ENCODE measurements around the gene OR2B2.
A peak's percentile ranks its signal among the peaks of the same experiment; 100 is the strongest.
"Not testable (repeated sequence)": the region's sequence is repeated elsewhere in the genome, so short reads cannot be mapped to it uniquely, and the experiment has no call there.

OR2B2 gene

GRCh38 chr6:27901801-27902200 is 10.4 kb downstream of the OR2B2 start:
- in situ Hi-C loops (cut with HindIII; ENCODE audit: low sequenced_read_pairs) = no loop called here
- DNase-seq (ENCODE audit: low read depth) = no peak
- H3K4me3 ChIP-seq (ENCODE audit: low read depth, low read length) = no peak overlapping the region
- TF ChIP-seq, protein P1, sequence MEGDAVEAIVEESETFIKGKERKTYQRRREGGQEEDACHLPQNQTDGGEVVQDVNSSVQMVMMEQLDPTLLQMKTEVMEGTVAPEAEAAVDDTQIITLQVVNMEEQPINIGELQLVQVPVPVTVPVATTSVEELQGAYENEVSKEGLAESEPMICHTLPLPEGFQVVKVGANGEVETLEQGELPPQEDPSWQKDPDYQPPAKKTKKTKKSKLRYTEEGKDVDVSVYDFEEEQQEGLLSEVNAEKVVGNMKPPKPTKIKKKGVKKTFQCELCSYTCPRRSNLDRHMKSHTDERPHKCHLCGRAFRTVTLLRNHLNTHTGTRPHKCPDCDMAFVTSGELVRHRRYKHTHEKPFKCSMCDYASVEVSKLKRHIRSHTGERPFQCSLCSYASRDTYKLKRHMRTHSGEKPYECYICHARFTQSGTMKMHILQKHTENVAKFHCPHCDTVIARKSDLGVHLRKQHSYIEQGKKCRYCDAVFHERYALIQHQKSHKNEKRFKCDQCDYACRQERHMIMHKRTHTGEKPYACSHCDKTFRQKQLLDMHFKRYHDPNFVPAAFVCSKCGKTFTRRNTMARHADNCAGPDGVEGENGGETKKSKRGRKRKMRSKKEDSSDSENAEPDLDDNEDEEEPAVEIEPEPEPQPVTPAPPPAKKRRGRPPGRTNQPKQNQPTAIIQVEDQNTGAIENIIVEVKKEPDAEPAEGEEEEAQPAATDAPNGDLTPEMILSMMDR (IDR thresholded peaks at IDR 0.05; ENCODE audit: low read depth, low read length, missing control alignments) = no peak

GRCh38 chr6:27900197-27900596 is 12.0 kb downstream of the OR2B2 start:
- DNase-seq (ENCODE audit: low read depth) = not testable (repeated sequence)

DNA sequence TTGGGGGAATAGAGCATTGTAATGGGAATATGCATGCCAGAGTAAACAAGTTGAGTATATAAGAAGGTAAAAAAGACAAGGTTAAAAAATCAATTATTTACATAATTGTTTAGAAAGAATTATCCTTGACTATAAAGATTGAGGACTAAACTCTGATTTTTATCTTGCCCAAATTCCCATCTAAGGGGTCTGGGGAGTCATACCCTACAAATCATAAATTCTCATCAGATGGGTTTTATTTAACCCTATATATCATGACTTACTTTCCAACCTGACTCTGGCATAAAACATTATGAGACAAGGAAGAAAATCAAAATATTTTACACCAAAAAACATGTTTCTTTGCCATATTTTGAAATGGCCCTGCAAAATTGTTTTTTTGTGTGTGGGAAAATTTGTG is 12.7 kb downstream of the OR2B2 start:
- in situ Hi-C loops (cut with HindIII; ENCODE audit: low sequenced_read_pairs) = loop anchor here (5.0 kb wide), 1 partner anchor 737 kb away; no protein-coding TSS in a partner anchor
- no peak for DNase-seq (ENCODE audit: low read depth)
- TF ChIP-seq, protein P1 (IDR thresholded peaks at IDR 0.05; ENCODE audit: low read depth, low read length, missing control alignments) = no peak
- H3K4me3 ChIP-seq (ENCODE audit: low read depth, low read length) = no peak overlapping the region

More at GRCh38 chr6:27900197-27900596, 12.0 kb downstream of the OR2B2 start:
- H3K4me3 ChIP-seq (ENCODE audit: low read depth, low read length); in situ Hi-C loops (cut with HindIII; ENCODE audit: low sequenced_read_pairs): not testable (repeated sequence)

GRCh38 chr6:27897580-27898206 is 14.5 kb downstream of the OR2B2 start:
- TF ChIP-seq, protein P1 (IDR thresholded peaks at IDR 0.05; ENCODE audit: low read depth, low read length, missing control alignments) = no peak
- in situ Hi-C loops (cut with HindIII; ENCODE audit: low sequenced_read_pairs) = loop anchor here (5.0 kb wide), 1 partner anchor 735 kb away; no protein-coding TSS in a partner anchor
- H3K4me3 ChIP-seq (ENCODE audit: low read depth, low read length) = no peak overlapping the region
- no peak for DNase-seq (ENCODE audit: low read depth)

DNA sequence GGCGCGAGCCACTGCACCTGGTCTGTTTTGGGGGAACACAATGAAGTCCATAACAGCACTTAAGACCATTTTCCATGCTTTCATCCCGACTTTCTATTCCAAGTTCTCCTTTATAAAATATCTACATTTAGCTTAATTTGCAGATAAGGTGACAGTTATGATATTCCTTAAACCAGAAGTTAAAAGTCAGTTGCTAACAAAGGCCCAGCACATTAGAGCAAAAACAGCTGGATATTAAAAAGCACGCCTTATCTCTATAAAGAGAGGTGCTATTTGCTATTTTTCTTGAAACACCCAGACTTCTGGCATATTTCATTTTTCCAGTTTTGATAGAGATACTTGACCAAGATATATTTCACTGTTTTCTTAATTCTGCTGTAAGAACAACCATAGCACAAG is 15.8 kb downstream of the OR2B2 start:
- TF ChIP-seq, protein P1 (IDR thresholded peaks at IDR 0.05; ENCODE audit: low read depth, low read length, missing control alignments) = no peak
- in situ Hi-C loops (cut with HindIII; ENCODE audit: low sequenced_read_pairs) = loop anchor here (5.0 kb wide), 1 partner anchor 734 kb away; no protein-coding TSS in a partner anchor
- no peak overlapping the region for H3K4me3 ChIP-seq (ENCODE audit: low read depth, low read length)
- no peak for DNase-seq (ENCODE audit: low read depth)

- TF ChIP-seq, protein P1 (IDR thresholded peaks at IDR 0.05; ENCODE audit: low read depth, low read length, missing control alignments) = peak; percentile 80
- peak; percentile 83 for DNase-seq (ENCODE audit: low read depth)
- in situ Hi-C loops (cut with HindIII; ENCODE audit: low sequenced_read_pairs) = loop anchor here (5.0 kb wide), 2 partner anchors 73 to 733 kb away; a partner anchor contains a TSS
- peak overlapping the region; percentile 79 for H3K4me3 ChIP-seq (ENCODE audit: low read depth, low read length)
These were observed 17.1 kb downstream of the OR2B2 start for GRCh38 chr6:27894839-27895762.

All from astrocyte of the cerebellum (primary cell).